COLO829 (cell line): ENCODE data around the gene ZNF800.

Source experiments
- DNase-seq: peaks from one replicate; pipeline ENCODE4 v3.0.0; 2012; ENCODE audit warnings: low spot score

ZNF800 gene

DNA sequence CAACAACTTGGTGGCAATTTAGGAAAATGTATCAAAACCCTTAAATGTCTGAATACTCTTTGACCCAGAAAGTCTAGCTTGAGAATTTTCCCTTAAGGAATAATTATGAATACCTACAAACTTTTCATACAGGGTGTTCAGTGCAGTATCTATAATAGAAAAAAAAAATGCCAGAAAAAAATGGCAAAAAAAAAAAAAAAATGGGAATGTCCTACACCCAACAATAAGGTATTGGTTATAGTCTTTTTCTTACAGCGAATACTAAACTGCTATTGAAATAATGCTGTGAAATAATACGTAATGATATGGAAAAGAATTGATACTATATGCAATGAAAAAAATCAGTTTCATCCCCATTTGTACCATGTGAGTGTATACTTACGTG, 44.3 kb downstream of the ZNF800 start:
- DNase-seq: no peak

DNA sequence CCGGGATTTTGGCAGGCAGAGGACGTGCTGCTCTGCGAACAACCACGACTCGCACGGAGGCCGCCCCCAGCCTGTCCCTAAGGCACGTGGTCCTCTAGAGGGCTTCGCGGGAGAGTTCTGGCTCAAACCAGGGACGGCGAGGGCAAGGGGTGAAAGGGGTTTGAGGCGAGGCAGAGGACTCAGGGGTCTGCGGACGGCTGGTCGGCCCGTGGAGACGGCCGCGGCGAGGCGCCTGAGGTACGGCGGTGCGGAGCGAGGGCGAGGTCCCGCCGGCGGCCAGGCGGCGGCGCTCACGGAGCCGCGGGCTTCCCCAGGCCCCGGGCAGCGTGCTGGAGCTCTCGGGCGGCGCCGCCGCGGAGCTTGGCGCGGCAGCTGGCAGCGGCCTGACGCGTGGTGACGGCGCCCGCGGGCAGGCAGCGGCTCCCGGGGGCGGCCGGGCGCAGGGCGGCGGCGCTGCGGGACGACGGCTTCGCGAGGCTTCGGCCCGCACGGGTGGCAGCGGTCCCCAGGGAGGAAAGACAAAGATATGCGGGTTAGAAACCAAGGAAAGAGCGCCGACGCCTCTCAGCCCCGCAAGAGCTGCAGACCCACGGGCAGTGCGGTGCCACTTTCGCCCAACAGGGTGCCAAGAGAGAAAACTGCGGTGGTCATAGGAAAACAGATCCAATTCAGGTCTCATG, 44.8 kb downstream of the ZNF800 start:
- no peak for DNase-seq

DNA sequence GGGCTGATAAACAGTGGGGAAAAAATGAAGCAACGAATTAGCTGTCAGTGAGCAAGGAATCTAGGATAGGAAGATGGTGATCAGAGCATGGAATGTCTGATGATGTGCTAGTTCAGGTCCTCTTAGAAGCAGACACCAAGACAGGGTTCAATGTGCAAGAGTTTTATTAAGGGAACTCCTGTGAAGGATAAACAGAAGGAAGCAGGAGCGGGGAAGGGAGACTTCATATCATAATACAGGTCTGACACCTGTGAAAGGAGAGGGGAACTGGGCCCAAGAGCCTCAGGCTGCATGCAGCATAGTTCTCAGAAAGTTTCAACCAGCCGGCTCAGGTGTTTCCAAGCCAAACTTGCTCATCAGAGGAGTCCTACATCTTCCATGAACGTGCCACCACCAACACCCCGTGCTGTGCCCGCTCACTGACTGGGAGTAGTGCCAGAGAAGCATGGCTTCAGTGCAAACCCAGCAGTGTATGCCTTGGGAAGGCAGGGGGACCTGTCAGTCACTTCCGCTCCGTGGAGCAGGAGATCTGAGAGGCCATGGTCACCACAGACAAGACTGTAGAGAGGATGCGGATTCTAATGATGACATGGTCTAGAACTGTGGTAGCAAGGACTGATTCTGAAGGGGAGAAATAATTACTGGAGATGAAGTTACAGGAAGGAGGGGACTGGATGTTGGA, 45.8 kb downstream of the ZNF800 start:
- no peak for DNase-seq

DNA sequence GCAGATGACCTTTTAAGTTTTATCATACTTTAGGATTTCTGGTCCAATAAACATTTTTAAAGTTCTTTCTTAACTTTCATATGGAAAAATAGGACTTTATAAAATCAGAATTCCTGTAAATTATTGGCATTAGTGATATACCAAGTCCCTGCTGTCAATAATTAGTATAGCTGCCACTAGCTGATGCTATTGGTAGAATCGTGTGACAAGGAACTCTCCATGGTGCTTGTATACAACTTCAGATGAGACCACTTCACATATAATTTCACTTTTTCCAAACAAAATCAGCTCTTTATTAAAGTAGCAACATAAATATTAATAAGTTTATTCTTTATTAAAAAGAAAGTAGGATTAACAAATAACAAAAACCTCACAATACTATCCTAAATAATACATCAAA, 49.9 kb downstream of the ZNF800 start:
- DNase-seq: no peak

DNA sequence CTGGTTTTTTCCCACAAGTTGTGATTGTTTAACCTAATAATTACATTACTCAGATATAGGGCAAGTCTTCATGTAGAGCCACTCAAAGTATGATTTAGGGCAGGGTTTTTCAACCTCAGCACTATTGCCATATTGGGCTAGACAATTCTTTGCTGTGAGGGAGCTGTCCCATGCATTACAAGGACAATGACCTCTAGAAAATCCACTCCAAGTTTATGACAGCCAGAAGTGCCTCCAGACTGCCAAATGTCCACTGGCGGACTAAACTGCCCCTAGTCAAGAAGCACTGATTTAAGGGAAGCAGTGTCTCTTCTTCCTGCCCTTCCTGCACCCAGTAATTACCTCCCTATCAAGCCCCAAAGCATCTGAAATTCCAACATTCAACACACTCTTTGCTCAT, 54.4 kb downstream of the ZNF800 start:
- no peak for DNase-seq

DNA sequence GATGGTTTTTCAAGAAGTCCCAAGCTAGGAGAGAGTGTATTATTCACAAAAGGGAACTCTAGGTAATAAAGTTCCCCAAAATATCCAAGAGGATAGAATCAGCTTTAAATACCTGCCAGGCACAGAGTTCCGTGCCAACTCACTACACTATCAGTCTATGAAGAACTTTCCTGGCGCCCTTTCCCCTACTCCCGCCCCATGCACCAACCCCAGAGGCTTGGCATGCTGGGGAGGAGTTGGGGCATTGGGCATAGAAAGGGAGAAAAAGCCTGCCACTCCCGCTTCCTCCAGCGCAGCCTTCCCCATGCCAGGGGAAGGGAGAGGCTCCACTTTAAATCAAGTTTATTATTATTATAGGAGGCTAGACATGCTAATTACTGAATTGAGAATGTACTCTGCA, 54.9 kb downstream of the ZNF800 start:
- DNase-seq: no peak

DNA sequence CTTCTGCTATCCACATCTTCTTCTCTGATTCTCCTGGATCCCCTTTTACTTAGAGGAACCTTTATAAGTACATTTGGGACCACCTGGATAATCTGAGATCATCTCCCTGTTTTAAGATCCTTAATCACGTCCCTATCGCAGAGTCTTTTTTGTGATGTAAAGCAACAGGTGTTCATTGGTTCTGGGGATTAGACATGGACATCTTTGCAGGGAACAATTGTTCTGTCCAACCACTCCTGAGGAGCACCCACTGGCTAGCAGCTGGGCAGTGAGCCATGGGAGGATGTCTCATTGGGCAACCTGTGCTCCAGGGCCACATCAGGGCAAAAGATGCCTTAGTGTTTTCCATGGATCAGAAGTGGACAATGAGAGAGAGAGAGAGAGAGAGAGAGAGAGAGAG, 56.0 kb downstream of the ZNF800 start:
- DNase-seq: no peak

DNA sequence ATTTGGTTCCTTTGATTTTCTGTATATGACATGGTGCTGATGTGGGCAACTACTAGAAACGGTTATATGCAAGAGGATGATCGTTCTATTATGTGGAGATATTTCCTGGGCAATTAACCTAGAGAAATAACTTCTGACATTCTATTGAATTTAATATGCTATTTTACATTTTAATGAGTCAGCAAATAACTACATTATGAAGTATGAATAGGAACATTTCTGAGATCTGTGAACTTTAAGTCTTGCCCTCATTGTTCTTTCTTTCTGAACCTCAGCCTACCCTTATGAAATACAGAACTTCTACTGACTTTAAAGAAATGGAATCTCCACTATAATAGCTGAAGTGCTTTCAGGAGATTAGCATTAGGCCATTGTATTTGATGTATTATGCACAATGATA, 59.6 kb downstream of the ZNF800 start:
- no peak for DNase-seq

DNA sequence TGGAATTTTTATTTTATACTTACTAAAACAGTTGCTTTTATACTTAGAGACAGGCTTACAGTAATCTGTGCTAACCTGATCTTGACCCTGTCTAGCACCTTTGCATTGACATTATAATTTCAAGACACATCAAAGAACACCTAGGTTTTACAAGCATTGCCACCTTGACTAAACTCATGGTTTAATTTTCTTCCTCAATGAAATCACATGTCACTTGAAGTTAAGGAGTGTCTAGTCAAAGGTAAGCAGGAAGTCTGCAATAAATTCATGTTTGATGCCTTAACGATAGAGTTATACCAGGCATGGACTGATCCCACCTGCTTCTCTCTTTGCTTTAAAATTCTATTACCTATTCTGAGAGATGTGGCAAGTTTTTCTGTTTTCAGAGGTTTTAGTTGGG, 62.4 kb downstream of the ZNF800 start:
- DNase-seq: no peak

DNA sequence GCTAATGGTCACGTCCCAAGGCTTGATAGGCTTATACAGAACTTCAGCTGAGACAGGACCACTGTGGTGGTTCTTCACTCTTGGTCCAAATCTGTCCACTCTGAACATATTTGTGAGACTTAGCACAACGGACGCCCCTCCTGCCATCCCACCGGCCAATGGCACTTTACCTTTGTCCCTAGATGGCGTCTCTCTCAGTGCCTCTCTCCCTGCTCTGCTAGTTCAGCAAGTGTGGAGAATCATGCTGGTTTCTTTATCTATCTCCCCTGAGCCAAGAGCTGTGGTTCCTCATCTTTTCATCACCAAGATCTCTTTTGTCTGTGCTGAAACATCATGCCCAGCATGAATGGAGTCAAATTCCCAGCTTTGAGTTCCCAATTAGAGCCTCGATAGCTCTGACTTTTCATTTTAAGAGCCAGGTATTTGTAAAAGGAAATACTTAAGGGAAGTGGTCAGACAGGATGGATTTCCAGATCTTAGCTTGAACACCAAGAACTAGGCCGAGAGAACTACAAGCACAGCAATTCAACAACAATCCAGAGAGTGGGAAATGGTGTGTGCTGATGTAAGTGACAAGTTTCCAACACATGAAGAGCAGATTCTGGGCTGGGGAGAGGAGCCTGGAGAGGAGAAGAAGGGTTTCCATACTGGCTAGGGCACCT, 69.5 kb downstream of the ZNF800 start:
- no peak for DNase-seq

DNA sequence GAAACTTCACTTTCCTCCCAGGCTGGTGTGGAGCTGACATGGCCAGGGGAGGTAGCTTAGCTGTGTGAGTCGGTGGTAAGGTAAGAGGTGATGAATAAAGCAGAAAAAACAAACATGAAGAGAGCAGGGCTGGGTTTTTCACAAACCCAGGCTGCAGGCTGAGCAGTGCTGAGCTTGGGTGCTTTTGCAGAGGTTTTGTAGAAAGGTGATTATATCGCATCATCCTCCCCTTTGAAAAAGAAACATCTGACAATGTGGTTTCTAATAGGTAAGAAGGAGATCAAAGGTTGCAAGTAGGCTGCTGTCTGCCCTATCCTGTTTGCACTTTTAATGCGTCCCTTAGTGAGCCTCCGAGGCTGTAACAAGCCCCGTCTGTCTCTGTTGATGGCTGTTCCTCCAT, 70.2 kb downstream of the ZNF800 start:
- no peak for DNase-seq

DNA sequence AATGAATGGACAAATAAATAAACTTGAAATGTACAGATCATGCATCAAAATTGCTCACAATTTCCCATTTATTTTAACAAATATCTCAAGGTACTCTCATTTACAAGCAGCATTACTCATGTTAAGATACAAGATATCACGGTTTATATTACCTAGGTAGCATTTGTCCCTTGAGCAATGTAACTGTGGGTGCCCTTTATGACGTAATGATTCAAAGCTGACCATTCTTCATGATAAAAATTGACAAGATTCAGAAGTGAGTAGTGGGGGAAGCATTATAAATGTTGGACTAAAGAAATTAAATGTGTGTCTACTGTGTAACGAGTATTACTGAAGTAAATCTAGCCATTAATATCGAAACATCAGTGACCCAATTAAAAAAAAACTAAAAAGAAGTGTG, 71.5 kb downstream of the ZNF800 start:
- DNase-seq: no peak
